Frontal cortex (tissue), 4 donors: Measurements from ENCODE around the gene CACNA1I. TPM values are rescaled to one million over a fixed set of nuclear protein-coding genes. Genes with fewer than 3 reads are reported as not detected.

ENCODE experiments used
- DNase-seq, 2 donors: peaks; one replicate each; pipeline ENCODE4 v3.0.0; 2012; ENCODE audit warnings: low spot score in 2 of 2
- FAIRE-seq: peaks from 2 replicates; lab custom pipeline; 2012; peaks lifted over from hg19 to GRCh38; lab: Jason Lieb, UNC
- total RNA-seq: library from RNA; depleted of rRNA; stranded (reverse); fragments of >200 nt; gene quantifications from one replicate; pipeline ENCODE4 v1.2.3, GENCODE V29; 2014
- donor health status: control.
- donor health status: control.
- donor health status: control.

CACNA1I gene
- total RNA-seq, 1 donor from 2014 or later = 5.3 TPM

DNA sequence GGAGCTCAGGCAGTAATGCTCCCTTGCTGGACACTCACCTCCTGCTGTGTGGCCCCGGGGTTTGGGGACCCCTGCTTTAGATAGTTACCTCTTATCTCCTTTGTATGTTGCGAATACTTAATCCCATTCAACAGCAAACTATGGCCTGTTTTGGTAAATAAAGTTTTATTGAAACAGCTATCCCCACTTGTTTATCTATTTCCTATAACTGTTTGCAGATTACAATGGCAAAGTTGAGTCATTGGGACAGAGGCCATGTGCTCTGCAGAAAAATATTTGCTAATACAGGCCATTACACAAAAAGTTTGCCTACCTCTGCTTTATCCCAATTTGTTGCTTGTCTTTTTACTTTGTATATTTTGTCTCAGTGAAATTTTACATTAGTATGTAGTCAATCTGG lies 68.4 kb downstream of the CACNA1I start:
- FAIRE-seq (no peak), DNase-seq (no peak)

DNA sequence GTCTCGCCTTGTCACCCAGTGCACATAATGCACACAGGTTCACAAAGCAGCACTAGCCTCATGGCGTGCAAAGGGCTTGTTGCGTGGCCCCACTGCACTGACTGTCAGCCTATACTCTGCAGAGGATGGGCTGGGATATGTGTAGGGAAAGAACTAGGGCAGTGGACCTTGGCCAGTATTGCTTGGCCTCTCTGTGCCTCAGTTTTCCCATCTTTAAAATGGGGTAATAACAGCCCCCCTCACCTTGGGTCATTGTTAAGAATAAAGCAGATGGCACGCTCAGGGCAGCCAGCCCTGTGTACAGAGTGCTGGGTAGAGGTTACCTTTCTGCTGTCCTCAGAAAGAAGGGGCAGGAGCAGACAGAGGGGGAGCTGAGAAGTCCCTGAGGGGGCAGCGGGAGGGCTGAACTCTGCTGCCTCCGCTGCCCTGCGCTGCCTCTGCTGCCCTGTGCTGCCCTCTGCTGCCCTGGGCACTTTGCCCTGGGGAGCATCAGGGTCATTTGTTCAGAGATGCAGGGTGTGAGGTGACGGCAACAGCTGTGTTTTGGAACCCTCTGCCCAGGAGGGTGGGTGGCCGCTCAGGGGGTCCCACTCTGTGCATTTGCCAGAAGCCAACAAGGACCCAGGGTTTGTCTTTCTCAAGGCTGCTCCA lies 71.2 kb downstream of the CACNA1I start:
- DNase-seq (no peak), FAIRE-seq (no peak)

DNA sequence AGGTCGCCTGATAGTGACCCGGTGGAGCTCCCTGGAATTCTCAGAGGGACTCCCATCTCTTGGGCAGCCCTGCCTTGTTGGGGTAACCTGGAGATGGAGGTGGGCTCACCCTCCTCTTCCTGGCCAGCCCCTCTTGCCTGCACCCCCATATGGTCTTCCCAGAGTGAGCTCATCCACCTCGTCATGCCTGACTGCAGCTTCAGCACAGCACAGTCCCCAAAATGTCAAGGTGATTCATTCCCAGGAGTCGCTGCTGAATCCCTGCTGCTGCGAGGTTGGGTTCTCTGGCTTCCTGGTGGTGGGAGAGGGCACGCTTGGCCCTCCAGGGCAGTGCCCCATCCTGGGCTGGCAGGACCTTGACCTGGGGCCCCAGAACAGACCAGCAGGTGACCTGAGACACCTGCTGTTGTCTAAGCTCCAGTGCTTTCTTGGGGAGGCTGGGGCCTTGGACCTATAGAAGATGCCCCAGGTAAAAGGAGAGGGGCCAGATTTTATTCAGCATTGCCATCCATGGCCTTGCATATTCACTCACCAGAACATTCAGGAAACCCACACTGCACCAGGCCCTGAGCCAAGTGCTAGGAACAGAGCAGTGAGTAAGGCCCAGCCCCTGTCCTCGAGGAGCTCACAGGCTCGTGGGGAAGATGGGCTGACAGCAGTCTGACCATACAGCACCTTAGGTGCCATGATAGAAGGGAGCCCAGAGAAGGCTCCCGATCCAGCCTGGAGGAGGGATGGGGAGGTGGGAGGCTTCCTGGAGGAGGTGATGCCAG lies 72.9 kb downstream of the CACNA1I start:
- FAIRE-seq (no peak), DNase-seq (no peak)

DNA sequence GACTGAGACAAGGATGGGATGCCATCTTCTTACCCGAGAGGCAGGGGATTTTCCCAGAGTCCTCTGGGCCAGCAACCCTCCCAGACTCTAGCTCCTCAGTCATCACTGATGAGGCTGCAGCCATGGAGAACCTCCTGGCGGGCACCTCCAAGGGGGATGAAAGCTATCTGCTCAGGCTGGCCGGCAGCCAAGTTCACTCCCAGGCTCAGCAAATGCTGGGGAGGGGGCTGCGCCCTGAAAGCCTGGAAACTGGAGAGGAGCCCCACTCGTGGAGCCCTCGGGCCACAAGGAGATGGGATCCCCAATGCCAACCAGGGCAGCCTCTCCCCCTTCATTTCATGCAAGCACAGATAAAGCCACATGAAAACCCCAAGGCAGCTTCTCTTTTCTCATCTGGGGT lies 75.0 kb downstream of the CACNA1I start:
- FAIRE-seq (no peak), DNase-seq (no peak)

DNA sequence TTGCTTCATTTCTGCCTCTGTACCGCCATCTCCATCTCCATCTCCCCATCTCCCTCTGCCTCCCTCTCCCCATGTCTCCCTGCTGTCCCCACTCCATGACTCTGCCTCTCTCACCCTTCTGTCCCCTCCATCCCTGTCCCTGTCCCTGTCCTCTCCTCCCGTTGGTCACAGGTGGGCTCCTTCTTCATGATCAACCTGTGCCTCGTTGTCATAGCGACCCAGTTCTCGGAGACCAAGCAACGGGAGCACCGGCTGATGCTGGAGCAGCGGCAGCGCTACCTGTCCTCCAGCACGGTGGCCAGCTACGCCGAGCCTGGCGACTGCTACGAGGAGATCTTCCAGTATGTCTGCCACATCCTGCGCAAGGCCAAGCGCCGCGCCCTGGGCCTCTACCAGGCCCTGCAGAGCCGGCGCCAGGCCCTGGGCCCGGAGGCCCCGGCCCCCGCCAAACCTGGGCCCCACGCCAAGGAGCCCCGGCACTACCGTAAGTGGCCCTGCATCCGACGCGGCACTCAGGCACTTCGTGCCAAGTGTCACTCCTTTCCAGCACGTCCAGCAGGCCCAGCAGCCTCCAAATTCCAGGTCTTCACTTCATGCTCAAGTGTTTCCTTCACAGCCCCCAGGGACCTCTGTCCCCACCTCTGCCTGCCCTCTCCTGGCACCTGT lies 76.0 kb downstream of the CACNA1I start:
- FAIRE-seq = no peak
- DNase-seq = no peak

DNA sequence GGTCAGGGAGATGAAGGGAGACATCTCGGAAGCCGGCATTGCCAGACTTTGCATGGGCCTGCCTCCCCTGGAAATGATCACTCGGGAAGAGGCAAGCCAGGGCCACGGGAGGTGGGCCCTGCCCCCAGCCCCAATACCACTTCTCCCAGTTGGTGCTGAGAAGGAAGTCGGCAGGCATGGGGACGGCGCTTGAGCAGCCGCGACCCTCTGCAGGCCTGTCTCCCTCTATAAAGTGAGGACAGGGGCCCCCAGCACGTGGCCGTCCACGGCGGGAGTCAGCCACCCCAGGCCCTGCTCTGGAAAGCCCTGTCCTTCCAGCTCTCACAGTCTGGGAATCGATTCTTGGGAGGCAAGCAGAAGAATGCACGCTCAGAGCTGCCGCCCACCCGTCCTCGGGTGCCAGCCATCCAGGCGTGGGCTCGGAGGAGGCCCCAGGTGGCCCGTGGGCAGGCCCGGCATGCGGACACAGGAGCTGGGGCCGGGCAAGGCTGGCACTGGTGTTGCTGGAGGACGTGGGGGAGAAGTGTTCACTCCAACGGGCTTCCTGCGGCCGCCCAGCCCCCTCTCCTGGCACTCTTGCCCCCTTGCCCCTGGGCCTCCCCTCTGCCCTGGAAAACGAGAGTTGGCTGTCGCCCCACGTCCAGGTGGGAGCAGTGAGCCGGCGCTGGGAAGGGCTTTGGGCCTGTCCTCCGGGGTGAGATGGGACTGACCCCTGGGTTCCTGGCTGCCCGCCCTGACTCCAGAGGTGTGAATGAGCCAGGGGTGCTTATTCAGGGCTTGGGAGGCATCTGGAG lies 77.5 kb downstream of the CACNA1I start:
- DNase-seq (no peak), FAIRE-seq (no peak)

DNA sequence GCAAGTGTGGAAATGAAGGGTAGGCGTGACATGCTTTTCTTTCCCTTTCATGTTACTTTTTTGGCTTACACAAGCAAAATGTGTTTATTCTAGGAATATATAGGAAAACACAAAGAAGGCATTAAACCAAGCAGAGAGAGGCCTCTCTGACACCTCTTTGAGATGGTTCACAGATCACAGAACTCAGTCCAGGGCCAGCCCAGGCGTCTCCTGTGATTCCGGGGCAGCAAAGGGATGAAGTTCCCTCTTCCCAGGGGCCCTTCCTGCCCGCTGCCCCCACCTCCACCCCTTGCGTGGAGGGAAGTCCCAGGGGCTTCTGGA lies 78.0 kb downstream of the CACNA1I start:
- FAIRE-seq (no peak), DNase-seq (no peak)

DNA sequence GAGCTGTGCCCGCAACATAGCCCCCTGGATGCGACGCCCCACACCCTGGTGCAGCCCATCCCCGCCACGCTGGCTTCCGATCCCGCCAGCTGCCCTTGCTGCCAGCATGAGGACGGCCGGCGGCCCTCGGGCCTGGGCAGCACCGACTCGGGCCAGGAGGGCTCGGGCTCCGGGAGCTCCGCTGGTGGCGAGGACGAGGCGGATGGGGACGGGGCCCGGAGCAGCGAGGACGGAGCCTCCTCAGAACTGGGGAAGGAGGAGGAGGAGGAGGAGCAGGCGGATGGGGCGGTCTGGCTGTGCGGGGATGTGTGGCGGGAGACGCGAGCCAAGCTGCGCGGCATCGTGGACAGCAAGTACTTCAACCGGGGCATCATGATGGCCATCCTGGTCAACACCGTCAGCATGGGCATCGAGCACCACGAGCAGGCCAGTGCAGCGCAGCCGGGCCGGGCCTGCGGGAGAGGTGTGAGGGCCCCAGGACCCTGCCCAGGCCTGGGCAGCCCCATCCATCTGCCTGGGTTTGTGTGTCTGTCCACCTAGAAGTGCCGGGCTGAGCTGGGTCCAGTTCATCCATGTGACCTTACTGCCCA lies 79.0 kb downstream of the CACNA1I start:
- FAIRE-seq (no peak), DNase-seq (no peak)

DNA sequence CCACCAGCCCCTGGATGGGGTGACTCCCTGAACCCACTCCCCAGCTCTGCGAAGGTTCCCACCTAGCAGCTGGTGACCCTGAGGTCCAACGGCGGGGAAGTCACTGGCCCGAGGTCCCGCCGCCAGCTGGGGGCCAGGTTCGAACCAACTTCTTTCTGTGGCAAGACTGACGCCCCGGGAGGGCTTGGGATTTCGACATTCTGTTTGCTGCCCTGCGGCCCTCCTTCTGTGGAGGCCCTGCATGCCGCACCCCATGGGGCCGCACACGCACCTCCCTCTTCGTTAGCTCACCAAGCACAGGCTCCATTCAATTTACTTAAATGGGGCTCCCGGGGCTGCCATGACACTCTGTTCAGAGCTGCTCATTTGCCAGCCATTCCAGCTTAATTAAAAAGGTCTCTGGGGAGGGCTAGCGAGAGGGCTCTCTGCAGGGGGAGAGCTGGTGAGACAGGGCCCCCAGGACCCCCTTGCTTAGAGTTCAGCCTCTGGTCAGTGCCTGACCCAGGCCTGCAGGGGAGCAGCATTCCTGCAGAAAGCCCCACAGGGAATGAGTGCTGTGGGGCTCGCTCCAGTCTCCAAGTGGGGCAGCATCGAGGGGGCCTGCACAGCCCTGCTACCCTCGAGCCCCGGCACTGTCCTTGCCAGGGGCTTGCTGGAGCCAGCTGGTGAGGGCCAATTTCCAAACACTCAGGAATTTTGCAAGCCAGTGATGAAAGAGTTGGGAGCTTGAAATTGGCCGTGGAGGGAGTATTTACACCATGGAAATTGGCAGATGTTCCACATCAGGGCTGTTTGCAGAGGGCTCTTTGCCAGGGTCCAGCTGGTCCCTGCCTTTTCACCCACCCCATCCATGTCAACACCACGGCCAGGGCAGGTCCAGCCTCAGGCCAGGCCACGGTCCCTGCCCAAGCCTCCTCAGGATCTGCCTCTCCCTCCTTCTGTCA lies 80.8 kb downstream of the CACNA1I start:
- FAIRE-seq = no peak
- no peak for DNase-seq

DNA sequence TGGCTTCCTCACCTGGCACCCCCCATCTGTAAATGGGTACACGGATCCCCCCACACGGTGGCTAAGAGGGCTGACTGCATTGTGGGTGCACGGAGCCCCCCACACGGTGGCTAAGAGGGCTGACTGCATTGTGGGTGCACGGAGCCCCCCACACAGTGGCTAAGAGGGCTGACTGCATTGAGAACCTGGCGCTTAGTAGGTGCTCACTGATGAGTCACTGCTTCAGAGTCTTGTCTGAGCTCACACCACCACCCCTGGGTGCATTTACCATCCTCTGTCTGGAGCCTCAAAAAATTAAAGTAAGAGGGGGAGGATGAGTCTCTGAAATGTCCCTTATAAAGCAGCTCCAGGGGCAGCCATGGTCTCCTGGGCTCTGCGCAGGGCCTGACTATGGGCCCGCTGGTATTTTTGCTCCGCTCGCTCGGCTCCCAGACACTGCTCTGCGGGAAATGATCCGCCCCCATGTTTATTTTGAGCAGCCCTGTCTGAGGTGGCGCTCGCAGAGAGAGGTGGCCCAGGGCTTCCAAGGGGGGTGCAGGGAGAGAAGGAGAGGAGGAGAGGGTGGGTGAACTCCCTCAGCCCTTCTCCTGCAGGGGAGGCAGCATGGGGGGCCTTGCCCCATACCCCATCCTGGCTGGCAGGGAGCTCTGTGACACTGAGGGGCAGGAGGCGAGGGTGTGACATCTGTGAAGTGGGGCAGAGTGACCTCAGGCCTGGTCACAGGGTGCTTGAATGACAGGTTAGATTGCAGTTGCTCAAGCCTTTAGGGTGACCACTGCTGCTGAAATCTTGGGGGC lies 82.6 kb downstream of the CACNA1I start:
- no peak for DNase-seq
- FAIRE-seq = no peak

DNA sequence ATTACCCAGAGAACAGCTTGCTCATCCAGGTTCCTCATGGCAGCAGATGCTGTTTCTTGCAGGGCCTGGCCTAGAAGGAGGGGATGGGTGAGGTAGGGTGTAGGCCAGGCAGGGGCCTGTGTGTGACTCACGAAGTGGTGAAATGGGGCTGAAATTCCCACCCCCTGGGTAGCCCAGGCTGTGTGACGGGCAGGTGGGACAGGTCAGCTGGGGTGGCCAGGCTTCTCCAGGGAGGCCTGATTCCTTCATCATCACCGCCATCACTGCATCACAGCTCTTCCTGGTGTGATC lies 83.2 kb downstream of the CACNA1I start:
- FAIRE-seq = no peak

DNA sequence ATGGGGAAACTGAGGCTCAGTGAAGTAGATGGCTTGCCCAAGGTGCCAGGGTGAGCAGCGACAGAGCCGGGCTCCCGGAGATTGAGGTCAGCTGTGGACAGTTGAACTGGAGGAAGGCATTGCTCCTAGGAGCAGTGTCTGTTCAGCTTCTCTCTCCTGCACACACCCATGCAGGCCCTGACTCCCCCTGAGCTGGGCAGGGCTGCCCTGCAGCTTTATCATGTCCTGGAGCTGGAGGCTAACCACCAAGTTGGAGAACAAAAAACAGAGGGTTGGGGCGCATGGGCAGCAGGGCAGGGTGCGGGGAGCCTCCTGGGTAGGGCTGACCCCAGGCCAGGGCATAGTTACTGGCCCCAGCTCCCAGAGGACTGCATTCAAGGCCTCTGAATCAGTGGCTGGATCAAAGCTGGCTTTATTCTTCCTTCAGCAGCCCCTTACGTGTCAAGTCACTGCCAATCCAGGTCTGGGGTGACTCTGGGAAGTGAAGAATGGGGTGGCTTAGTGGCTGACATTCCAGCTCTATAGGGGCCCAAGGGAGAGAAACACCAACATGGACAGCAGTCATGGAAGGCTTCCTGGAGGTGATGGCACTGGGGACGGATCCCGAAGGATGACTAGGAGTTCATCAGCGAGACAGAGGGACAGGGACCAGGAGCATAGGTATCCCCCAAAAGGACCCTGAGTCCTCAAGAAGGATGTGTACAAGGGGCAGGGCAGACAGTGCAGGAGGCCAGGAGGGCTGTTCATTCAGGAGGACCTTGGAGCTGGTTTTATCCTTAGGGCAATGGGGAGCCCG lies 83.8 kb downstream of the CACNA1I start:
- no peak for FAIRE-seq
- no peak for DNase-seq

More for the DNA sequence above, 83.2 kb downstream of the CACNA1I start:
- DNase-seq = no peak

DNA sequence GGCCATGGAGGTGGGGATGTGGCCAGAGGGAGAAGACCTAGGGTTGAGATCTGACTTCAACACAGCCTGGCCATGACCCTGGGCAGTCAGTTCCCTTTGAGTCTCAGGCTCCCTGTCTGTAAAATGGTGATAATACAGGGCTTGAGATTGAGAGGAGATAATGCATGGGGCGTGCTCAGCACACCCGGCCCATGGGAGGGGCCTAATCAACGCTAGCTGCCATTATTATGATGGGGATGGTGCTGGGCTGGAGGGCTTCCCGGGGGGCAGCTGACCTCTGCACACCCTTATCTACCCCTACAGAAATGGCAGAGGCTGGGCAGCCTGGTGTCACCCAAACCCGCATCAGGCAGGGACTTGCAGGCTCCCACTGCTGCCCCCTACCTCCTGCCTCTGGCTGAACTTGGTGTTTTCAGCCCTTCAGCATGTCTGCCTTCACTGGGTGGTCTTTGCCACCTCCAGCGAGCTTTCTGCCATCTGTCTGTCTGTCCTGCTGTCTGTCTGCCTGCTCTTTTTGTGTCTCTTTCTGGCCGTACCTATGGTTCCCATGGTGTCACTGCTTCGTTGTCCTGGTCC lies 84.5 kb downstream of the CACNA1I start:
- FAIRE-seq (no peak), DNase-seq (no peak)

DNA sequence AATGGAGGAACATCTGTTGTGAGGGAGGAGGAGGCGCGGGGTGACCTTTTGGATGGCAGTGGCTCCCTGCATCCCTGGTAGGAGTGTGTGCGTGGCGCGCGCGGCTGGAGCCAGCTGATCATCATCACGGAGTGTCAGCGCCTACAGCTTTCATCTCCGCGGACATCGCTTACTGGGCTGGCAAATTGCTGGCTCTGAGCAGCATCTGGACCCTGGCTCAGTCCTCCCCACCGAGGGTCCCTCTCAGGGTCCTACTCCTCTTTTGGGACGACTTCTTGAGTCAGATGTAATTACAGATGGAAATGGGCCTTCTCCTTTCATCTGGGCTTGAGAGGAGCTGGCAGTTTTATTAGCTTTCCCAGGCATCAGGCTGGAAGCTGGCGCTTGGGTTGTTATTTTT lies 85.3 kb downstream of the CACNA1I start:
- FAIRE-seq (no peak), DNase-seq (no peak)

DNA sequence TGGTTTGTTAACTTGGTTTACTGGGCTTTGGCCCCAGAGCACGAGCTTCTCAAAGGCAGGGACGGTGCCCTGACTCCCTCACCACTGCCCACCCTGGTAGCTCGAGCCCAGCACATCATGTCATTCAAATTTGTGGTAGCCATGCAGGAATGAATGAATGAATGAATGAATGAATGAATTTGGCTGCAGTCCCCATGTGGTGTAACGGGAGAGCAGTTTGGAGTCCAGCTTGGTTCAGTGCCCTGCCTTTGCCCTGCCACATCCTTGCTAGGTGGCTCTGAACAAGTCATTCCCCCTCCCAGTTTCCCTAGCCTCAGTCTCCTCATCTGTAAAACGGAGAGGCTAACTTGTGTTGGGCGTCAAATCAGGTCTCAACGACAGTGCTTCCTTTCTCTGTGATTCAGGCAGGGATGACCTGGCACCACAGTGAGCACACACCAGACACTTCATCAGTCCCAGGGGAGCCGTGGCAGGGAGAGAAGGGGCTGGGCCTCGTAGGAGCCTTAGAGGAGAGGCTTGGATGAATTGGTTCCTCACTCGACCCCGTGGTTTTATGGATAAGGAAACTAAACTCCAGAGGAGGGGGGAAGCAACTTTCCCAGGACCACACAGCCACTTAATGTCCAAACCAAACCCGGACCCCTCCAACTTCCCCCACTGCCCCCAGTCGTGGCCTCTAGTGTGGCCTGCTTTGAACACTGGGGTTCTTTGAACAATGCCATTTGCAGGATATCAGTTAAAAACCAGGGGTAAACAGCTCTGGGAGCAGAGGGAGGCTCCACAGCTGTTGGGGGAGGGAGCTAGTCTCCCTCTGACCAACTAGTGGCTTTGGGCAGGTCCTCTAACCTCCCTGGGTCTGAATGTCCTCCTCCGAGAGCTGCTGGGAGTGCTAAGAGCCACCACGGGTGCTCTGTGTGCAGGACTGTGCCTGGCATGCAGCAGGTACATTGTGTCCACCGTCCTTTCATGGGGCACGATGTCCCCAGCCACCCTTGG lies 86.2 kb downstream of the CACNA1I start:
- FAIRE-seq (no peak), DNase-seq (no peak)

DNA sequence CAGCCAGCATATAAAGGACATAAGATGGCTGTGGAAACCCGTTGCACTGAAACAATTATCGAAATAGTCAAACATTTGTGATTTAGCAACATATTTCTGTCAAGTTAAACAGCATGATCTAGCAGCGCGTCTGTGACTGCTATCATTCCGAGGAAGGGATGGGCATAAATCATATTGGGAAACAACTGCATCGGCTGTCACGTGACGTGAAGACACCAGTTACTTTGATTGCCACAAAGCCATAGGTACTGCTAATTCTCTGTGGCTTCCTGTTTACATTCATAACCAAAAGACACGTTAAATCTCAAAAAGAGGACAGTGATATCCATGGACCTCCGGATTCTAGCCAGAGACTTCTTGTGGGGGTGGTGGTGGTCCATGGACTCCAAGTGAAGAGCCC lies 87.8 kb downstream of the CACNA1I start:
- FAIRE-seq = no peak
- DNase-seq = no peak
